ENCODE results near the gene PNMA5.

Gene PNMA5

DNA sequence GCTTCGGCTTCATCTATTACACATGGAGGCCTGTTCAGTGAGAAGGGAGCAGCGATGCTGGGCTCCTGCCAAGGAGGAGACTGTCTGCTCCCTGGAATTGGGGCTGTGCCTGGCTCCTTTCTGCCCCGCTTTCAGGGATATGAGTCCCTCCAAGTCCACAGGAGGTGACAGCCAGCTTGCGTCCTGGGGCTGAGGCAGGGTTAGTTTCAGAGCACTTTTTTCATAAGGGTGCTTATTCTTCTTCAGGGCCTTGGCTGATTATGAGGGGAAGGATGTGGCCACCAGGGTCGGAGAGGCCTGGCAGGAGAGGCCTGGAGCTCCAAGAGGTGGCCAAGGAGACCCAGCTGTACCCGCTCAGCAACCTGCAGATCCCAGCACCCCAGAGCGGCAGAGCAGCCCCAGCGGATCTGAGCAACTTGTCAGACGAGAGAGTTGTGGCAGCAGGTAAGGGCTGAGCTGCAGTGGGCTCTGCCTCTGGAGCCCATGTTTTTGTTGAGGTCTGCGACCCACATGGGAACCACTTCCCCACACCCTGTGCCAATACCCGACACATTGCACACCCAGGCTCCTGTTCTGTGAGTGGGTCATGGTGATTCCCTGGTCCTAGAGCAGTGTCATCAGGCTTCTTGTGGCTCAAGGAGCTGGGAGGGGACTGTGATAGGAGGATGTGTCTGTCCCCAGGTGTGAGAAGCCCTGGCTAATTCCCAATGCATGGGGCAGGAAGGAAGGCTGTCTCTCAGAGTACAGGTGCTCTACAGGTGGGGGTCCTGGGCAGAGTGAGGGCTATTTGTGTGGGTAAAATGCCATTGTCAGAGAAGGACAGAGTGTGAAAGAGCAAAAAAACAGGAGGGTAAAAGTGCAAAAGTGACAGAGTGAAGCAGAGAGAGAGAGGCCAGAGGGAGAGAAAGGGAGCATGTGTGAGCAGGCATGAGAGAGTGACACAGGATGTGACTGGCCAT is 48.6 kb downstream of the PNMA5 start:
- ChIA-PET CTCF (interaction anchor here (0.8 to 1.2 kb wide), 2 partner anchors 9 to 13 kb away, joined by 3 to 4 read pairs; no protein-coding TSS in a partner anchor), POLR2A (no interaction called here)
- TF ChIP-seq, protein P1, sequence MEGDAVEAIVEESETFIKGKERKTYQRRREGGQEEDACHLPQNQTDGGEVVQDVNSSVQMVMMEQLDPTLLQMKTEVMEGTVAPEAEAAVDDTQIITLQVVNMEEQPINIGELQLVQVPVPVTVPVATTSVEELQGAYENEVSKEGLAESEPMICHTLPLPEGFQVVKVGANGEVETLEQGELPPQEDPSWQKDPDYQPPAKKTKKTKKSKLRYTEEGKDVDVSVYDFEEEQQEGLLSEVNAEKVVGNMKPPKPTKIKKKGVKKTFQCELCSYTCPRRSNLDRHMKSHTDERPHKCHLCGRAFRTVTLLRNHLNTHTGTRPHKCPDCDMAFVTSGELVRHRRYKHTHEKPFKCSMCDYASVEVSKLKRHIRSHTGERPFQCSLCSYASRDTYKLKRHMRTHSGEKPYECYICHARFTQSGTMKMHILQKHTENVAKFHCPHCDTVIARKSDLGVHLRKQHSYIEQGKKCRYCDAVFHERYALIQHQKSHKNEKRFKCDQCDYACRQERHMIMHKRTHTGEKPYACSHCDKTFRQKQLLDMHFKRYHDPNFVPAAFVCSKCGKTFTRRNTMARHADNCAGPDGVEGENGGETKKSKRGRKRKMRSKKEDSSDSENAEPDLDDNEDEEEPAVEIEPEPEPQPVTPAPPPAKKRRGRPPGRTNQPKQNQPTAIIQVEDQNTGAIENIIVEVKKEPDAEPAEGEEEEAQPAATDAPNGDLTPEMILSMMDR (IDR thresholded peaks at IDR 0.05; ENCODE audit: insufficient read depth, low read length, missing control alignments) = no peak
- H3K4me3 ChIP-seq (ENCODE audit: low read depth, low read length) = no peak overlapping the region
- DNase-seq (ENCODE audit: low read depth, low spot score) = no peak

DNA sequence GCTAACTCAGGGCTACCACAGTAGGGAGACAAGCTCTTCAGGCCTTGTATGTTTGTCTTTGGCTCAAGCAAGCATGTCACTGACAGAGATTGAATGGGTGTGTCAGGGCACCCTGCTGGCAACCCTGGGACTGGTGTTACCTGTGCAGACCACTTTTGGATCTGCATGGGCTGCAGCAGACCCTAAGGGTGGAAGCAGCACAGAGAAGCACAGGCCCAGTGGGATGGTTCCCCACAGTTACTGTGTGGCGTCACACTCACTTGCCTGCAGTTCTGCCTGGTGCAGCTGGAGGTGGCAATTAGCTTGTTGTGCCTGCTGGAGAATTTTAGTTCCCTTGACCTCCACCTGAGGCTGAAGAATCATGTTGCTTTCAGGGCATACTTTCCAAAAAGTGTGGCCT is 50.1 kb downstream of the PNMA5 start:
- no peak overlapping the region for H3K4me3 ChIP-seq (ENCODE audit: low read depth, low read length)
- ChIA-PET POLR2A (no interaction called here), CTCF (interaction anchor here (0.9 to 2.7 kb wide), 4 partner anchors 9 to 723 kb away, joined by 3 to 26 read pairs (median 4); no protein-coding TSS in a partner anchor)
- TF ChIP-seq, protein P1 (IDR thresholded peaks at IDR 0.05; ENCODE audit: insufficient read depth, low read length, missing control alignments) = no peak
- DNase-seq (ENCODE audit: low read depth, low spot score) = no peak

DNA sequence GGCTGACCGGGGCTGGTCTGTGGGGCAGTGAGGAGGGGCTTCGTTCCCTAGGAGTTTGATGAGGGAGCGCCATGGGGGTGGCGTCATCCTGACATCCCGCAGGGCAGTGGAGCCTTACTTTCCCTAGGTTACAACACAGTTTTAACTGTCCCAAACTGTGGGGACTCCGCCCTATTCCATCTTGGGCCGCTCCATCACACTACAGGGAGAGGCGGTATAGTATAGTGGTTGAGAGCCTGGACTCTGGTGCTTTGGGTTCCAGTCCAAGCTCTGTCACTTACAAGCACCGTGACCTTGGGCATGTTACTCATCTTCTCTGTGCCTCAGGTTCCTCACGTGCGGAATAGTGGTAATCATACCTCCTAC is 51.9 kb downstream of the PNMA5 start:
- TF ChIP-seq, protein P1 (IDR thresholded peaks at IDR 0.05; ENCODE audit: insufficient read depth, low read length, missing control alignments) = no peak
- POLR2A ChIA-PET = interaction anchor here (0.7 kb wide), 1 partner anchor 519 kb away, joined by 3 read pairs; no protein-coding TSS in a partner anchor
- DNase-seq (ENCODE audit: low read depth, low spot score) = no peak
- CTCF ChIA-PET = interaction anchor here (0.7 to 2.7 kb wide), 25 partner anchors 8 to 1006 kb away, joined by 3 to 26 read pairs (median 3); partner anchors contain the start of gene BGN
- peak overlapping the region; percentile 66 for H3K4me3 ChIP-seq (ENCODE audit: low read depth, low read length)

DNA sequence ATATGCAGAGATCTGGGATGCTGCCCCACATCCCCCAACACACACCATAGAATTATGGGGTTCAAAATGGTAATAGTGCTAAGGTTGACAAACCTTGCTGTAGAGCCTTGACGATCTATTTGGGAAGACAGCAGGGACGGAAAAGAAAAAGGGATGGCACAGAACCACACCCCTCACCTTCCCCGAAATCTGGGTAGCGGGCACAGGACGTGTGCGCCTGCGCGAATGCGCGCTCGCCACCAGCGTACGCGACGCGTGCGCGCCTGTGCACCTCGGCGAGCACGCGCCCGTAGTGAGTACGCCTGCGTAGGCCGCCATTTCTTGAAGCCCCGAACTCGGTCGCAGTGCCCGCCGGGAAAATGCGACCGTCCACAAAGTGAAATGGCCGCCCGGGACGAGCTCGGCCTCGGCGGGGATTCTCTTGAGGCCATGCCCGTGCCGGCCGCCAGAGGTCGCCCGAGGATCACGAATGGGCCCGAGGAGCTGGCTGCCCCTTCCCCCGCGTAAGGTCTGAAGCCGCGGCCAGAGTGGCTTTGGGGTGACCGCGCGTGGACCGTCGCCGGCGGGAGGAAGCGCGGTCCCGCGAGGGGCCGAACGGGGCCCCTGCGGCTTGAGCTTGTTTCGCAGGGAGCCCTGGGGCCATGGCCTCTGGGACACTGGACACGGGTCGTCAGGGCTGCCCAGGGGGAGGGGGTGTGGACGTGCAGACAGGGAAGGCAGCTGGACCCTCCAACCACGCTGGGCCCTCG is 52.4 kb downstream of the PNMA5 start:
- peak overlapping the region; percentile 66 for H3K4me3 ChIP-seq (ENCODE audit: low read depth, low read length)
- ChIA-PET POLR2A (interaction anchor here (0.7 to 0.8 kb wide), 2 partner anchors 17 to 519 kb away, joined by 3 read pairs; no protein-coding TSS in a partner anchor), CTCF (interaction anchor here (0.7 to 2.7 kb wide), 28 partner anchors 8 to 1007 kb away, joined by 3 to 26 read pairs (median 3); partner anchors contain the start of gene BGN)
- DNase-seq (ENCODE audit: low read depth, low spot score) = peak; percentile 45
- TF ChIP-seq, protein P1 (IDR thresholded peaks at IDR 0.05; ENCODE audit: insufficient read depth, low read length, missing control alignments) = peak; percentile 81
